Fibroblast of peridontal ligament (primary cell): ENCODE data around the gene LDB2.

Experiments
- DNase-seq: peaks from one replicate; pipeline ENCODE4 v3.0.0-alpha.2; 2010; ENCODE audit errors: extremely low read depth

The LDB2 gene

GRCh38 chr4:16721613-16722291, 176.7 kb downstream of the LDB2 start:
- peak; percentile 82 for DNase-seq

- DNase-seq, result no peak
Measured at GRCh38 chr4:16720761-16721160, 177.7 kb downstream of the LDB2 start.

DNA sequence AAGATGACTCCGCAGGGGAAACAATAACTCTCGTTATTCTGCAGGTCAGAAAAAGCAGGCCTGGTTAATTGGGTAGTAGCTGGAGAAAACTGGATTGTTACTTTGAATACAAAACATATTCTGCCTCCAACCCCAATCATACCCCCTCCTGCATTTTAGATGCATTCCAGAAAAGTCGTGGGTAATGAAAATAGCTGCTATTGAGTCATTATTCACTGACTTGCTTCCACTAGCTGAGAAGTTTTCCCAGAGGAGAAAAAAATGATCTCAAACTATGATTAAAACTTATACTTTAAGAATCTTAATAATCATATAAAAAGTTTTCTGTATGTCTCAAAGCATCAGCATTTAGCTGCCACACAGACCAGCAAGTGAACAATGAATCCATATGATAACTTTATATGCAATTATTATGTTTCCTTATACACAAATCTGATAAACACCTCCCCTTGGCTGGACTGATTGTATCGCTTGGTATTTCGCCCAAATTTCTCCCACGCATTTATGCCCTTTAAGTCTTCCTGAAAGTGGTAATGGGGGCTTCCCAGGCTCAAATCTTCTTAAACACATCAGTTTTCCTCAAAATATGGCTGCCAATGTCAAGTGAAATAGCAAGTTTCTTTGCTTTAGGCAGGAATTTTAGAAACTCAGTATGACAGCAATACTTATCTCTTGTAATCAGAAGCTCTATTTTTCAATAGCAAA, 181.0 kb downstream of the LDB2 start:
- peak; percentile 75 for DNase-seq

GRCh38 chr4:16715482-16715881, 183.0 kb downstream of the LDB2 start:
- DNase-seq, result peak; percentile 72

GRCh38 chr4:16714191-16714590, 184.3 kb downstream of the LDB2 start:
- DNase-seq, result no peak

DNA sequence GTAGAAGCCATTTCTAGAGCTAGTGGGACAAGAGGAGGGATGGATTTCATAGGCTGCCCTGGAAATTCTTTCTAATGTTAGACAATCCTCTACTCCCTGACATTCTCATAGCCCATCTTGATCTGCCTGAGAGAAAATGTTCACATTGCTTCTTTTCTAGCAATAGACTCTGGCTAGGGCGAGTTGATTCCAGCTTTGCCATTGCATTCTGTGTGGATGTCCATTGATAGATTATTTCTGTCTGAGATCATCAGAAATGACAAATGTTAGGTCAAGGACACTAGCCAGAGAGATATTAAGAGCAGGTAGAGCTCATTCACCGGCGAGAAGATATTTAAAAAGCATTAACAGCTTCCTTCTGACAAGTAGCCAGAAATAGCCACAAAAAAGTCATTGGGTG, 184.7 kb downstream of the LDB2 start:
- DNase-seq, result no peak

DNA sequence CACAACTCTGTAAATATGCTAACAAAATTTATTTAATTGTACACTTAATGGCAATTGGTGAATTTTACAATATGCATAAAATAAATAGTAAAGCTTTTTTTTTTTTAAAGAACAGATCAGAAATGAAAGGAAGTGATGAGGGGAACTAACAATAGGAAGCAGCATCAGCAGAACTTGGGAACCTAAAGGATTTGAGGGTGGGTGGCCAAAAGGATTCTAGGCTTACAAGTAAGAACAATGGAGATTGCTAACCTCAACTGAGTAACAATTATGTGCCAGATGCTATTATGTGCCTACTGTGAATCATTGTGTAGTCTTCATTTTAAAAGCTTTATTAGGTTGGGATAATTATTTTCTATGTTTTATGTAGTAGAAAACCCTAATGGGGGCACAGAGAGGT, 185.2 kb downstream of the LDB2 start:
- DNase-seq, result no peak

DNA sequence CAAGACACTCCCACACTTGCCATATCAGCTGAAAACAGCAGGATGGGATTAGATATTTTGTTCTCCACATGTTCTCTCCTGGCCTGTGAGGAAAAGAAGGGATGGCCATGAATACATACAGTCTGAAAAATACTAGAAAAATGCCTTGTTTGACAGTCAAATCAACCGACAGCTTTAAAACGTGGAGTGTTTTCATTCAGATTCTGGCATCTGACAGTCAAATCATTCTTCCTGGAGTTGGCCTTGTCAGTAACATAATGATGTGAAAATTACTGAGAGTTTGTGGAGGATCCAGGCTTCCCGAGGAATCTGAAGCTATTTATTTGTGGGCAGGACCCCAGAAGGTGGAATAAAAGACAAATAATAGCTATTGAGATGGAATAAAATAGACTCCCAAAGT, 188.2 kb downstream of the LDB2 start:
- DNase-seq, result no peak

GRCh38 chr4:16707874-16708273, 190.6 kb downstream of the LDB2 start:
- DNase-seq, result no peak

DNA sequence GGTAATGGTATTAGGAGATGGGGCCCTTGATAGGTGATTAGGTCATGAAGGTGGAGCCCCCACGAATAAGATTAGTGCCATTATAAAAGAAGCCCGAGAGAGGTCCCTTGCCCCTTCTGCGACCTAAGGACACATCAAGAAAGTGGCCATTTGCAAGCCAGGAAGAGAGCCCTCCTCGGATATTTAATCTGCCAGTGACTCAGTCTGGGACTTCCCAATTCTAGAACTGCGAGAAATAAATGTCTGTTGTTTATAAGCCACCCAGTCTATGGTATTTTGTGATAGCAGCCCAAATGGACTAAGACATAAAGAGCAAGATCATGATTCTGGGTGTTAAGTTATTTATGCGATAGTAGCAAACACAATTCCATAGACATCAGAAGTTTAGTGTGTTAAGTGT, 192.2 kb downstream of the LDB2 start:
- DNase-seq, result no peak

- no peak for DNase-seq
Measured at GRCh38 chr4:16705341-16705740, 193.1 kb downstream of the LDB2 start.

DNA sequence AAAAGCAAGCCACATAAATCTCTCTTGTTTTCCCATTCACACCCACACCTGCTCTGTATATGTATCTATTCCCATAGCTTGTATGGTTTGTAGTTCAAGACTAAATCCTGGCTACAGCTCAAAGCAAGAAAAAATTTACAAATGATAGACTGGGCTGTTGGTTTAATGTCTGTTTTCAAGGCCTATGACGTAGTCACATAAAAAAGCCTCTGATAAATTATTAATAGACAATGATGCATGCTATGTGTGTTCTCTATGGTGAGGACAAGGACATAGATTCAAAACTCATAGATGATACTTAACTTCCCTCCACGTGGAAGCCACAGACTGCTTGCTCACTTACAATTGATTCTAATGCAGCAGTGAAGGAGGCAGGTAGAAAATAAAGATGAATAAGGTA, 194.0 kb downstream of the LDB2 start:
- no peak for DNase-seq

DNA sequence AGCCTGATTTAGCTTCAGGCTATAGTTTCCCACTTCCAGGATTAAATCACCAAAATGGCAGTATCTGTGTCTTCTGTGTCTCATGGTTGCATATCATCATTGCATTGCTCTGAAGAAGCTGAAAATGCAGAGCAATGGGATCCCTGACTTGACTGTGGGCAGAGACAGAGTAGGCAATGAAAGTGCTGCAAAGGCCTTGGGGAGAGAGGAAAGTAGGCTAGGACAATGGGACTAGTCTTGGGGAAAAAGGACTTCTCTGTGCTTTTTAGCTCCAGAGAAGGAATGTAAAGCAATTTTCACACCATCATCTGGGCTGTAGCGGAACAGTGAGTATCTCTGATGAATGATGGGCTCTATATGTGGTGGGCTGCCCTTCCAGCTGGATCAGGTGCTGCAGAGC, 202.5 kb downstream of the LDB2 start:
- DNase-seq, result no peak

DNA sequence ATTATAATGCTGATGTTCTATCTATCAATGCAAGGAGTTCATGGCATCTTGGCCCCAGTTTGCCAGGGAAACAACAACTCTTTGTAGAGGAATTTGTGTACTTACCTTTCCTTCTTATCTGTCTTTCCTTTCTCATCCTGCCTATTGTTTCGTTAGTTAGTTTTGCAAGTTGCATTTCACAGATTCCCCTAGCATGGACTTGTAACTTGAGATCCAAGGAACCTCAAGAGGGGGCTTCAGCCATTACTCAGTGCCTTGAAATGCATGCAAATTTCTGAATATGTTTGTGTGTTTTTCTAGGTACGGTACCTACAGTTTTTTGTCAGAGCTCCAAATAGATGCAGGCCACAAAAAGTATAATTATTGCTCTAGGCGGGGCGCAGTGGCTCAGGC, 203.6 kb downstream of the LDB2 start:
- no peak for DNase-seq

GRCh38 chr4:16694173-16694883, 204.1 kb downstream of the LDB2 start:
- no peak for DNase-seq

DNA sequence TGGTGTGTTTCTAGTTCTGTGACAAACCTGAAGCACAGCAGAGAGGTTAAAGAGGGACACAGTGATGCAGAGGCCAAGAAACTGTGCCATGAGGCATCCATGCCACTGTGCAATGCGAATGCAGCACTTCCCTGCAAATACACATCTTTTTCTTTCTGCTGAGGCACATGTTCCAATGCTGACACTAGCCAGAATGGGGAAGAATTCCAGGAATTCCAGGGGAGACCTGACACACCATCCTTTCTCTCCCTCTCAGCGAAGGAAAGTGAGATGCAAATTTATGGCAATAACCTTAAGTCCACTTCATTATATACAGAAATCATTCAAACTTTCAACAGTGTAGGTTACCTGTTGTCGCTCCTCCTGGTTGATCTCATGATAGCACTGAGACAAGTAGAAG, 204.8 kb downstream of the LDB2 start:
- DNase-seq, result no peak

GRCh38 chr4:16692961-16693506, 205.4 kb downstream of the LDB2 start:
- no peak for DNase-seq

- DNase-seq, result no peak
Measured at GRCh38 chr4:16692524-16692923, 205.9 kb downstream of the LDB2 start.

GRCh38 chr4:16692046-16692445, 206.4 kb downstream of the LDB2 start:
- DNase-seq, result no peak

- DNase-seq, result peak; percentile 32
Measured at GRCh38 chr4:16691450-16691849, 207.0 kb downstream of the LDB2 start.

DNA sequence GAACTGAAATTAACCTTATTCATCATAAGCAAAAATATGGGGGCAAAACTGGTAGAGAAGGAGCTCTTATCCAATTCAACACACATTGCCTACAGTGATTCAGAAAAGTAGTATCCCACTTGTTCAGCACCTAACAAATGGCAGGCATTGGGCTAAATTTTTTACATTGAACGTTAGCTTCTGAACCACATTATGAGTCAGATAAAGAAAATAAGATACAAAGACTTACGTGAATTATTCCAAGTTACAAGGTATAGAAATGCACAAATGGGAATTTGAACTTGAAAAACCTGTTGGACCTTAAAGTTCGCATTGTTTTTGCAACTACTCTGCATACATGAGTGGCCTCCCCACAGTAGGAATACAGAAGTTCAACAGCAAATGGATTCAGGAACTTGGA, 210.6 kb downstream of the LDB2 start:
- DNase-seq, result no peak

- DNase-seq, result no peak
Measured at GRCh38 chr4:16687011-16687410, 211.4 kb downstream of the LDB2 start.

DNA sequence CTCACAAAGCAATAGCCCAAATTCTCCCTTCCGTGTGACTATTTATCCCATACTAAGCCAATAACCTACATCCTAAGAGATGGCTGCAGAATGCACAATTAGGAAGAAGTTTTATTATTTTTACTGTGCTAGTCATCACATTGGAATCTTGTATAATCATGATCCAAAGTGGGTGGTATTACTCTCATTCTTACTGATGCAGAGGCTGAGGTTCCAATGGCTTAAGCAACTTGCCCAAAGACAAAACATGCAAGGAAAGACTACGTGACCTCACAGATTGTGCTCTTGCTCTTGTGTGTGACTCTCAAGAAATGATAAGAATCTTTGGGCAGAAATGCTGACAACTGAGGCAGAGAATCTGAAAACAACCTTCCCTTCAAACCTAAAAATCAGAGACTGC, 212.2 kb downstream of the LDB2 start:
- DNase-seq, result peak; percentile 93
